HepG2 (cell line): ENCODE results near the gene NCOA3. TPM values are rescaled to one million over a fixed set of nuclear protein-coding genes. Genes with fewer than 3 reads are reported as not detected.

Source experiments
- ATAC-seq: fragments of 200-7000 bp; cut with Tn5 transposase; 3 replicates; pipeline ENCODE4 v1.9.1; 2020; ENCODE audit warnings: mild to moderate bottlenecking, moderate library complexity
- BruUV-seq: library from RNA; stranded (reverse); fragments of 400-500 nt; replicated peaks from 2 replicates; lab custom pipeline; 2021; lab: Mats Ljungman, UMichigan
- CTCF ChIA-PET: fragments of 300-600 bp; formaldehyde crosslinking; extraction: SDS; loops from one replicate; lab custom pipeline; 2021; ENCODE audit warnings: low total read pairs, inconsistent platforms, low intra/inter-chr PET ratio; lab: Yijun Ruan, JAX
- POLR2A ChIA-PET: fragments of 350-600 bp; sonication (Branson Sonifier 250); formaldehyde crosslinking; loops from one replicate; lab custom pipeline; 2020; ENCODE audit warnings: antibody characterized with exemption, inconsistent platforms; lab: Yijun Ruan, JAX
- DNase-seq: peaks from one replicate; pipeline ENCODE4 v3.0.0-alpha.2; 2015; ENCODE audit warnings: low spot score
- FAIRE-seq: peaks from 3 replicates; lab custom pipeline; 2011; peaks lifted over from hg19 to GRCh38; lab: Jason Lieb, UNC
- H2AFZ ChIP-seq: one replicate; pipeline ENCODE4 v1.6.1; 2011; ENCODE audit warnings: low read length, inconsistent platforms
- H3K27ac ChIP-seq: fragments of 300-600 bp; 3 replicates; pipeline ENCODE4 v1.8.0; 2011; ENCODE audit warnings: mixed run types, mild to moderate bottlenecking, mixed read lengths, low read length, inconsistent platforms; ENCODE audit not compliant: insufficient read depth; ENCODE audit errors: extremely low read length
- H3K27me3 ChIP-seq, 2 experiments: fragments of 200-600 bp in 1 of 2; 2 replicates in 1 of 2; 3 replicates in 1 of 2; pipeline versions ENCODE4 v1.6.0 to v1.8.0; 2011; ENCODE audit warnings: low read length in 2 of 2, mild to moderate bottlenecking in 2 of 2, moderate library complexity in 2 of 2, inconsistent platforms in 1 of 2; ENCODE audit not compliant: insufficient read depth in 2 of 2, control insufficient read depth in 1 of 2
- H3K36me3 ChIP-seq, 2 experiments: fragments of 200-600 bp in 1 of 2; replicated peaks in 1 of 2; 2 replicates in 1 of 2; 3 replicates in 1 of 2; pipeline versions ENCODE4 v1.5.1 to v1.8.0; 2011; ENCODE audit warnings: low read length in 2 of 2, inconsistent platforms in 1 of 2; ENCODE audit not compliant: insufficient read depth in 2 of 2, control insufficient read depth in 1 of 2
- H3K4me1 ChIP-seq: 2 replicates; pipeline ENCODE4 v1.5.1; 2012; ENCODE audit warnings: low read length, inconsistent platforms; ENCODE audit not compliant: insufficient read depth
- H3K4me2 ChIP-seq: 2 replicates; pipeline ENCODE4 v1.6.0; 2011; ENCODE audit warnings: low read depth, low read length, inconsistent platforms
- H3K4me3 ChIP-seq, 3 experiments: fragments of 200-600 bp in 1 of 3; sonication (generic), shearing (Covaris generic) in 1 of 3; replicated peaks in 1 of 3; 2 replicates each; pipeline ENCODE4 v1.5.1; 2011 to 2016; ENCODE audit warnings: low read length in 3 of 3, inconsistent platforms in 2 of 3, low read depth in 2 of 3, mild to moderate bottlenecking in 2 of 3, control low read depth in 1 of 3, mixed read lengths in 1 of 3; ENCODE audit not compliant: insufficient read depth in 1 of 3
- H3K79me2 ChIP-seq: one replicate; pipeline ENCODE4 v1.6.1; 2011; ENCODE audit warnings: low read length, inconsistent platforms; ENCODE audit not compliant: insufficient read depth
- H3K9ac ChIP-seq: 2 replicates; pipeline ENCODE4 v1.6.0; 2011; ENCODE audit warnings: mild to moderate bottlenecking, low read depth, low read length, inconsistent platforms; ENCODE audit not compliant: insufficient read depth
- H3K9me3 ChIP-seq: 2 replicates; pipeline ENCODE4 v1.5.1; 2012; ENCODE audit warnings: mild to moderate bottlenecking, low read length
- H4K20me1 ChIP-seq: 2 replicates; pipeline ENCODE4 v1.6.0; 2011; ENCODE audit warnings: inconsistent platforms, mild to moderate bottlenecking, low read length, moderate library complexity; ENCODE audit not compliant: insufficient read depth
- ATAD3A ChIP-seq: sonication (generic); formaldehyde crosslinking; IDR thresholded peaks from 2 replicates; pipeline ENCODE4 v1.4.0; 2020; ENCODE audit warnings: missing genetic modification reagents
- CCDC6 ChIP-seq: sonication (generic); formaldehyde crosslinking; IDR thresholded peaks from 2 replicates; pipeline ENCODE4 v1.8.1; 2022; ENCODE audit warnings: mild to moderate bottlenecking, missing genetic modification reagents, moderate library complexity
- GTF3A ChIP-seq: sonication (generic); formaldehyde crosslinking; conservative IDR thresholded peaks from 2 replicates; pipeline ENCODE4 v1.4.0; 2020; ENCODE audit warnings: mild to moderate bottlenecking, missing genetic modification reagents
- MAFK ChIP-seq, 2 experiments: IDR thresholded peaks in 1 of 2; conservative IDR thresholded peaks in 1 of 2; 2 replicates each; pipeline ENCODE4 v1.6.1; 2011; ENCODE audit warnings: improper control_type of control experiment in 2 of 2, low read length in 2 of 2
- NBN ChIP-seq: fragments of 450-650 bp; conservative IDR thresholded peaks from 2 replicates; pipeline ENCODE4 v1.6.1; 2017
- NCOR1 ChIP-seq: fragments of 200-600 bp; sonication (generic); IDR thresholded peaks from 2 replicates; pipeline ENCODE4 v1.7.0; 2017; ENCODE audit warnings: antibody characterized with exemption, low read length, borderline replicate concordance
- RELA ChIP-seq: sonication (generic); formaldehyde crosslinking; IDR thresholded peaks from 2 replicates; pipeline ENCODE4 v1.4.0; 2020; ENCODE audit warnings: missing genetic modification reagents
- RFXANK ChIP-seq: IDR thresholded peaks from 2 replicates; pipeline ENCODE4 v1.6.1; 2016
- SNRNP70 ChIP-seq: fragments of 200-400 bp; formaldehyde crosslinking; IDR thresholded peaks from 2 replicates; pipeline ENCODE4 v1.6.1; 2017; ENCODE audit warnings: mild to moderate bottlenecking, low read depth, low read length, moderate library complexity
- ZC3H4 ChIP-seq: sonication (generic); formaldehyde crosslinking; IDR thresholded peaks from 2 replicates; pipeline ENCODE4 v1.4.0; 2020; ENCODE audit warnings: missing genetic modification reagents, borderline replicate concordance
- ZFP37 ChIP-seq: sonication (generic); formaldehyde crosslinking; IDR thresholded peaks from 2 replicates; pipeline ENCODE4 v1.4.0; 2020; ENCODE audit warnings: missing genetic modification reagents, borderline replicate concordance
- ZNF230 ChIP-seq: sonication (generic); formaldehyde crosslinking; IDR thresholded peaks from 2 replicates; pipeline ENCODE4 v1.4.0; 2020; ENCODE audit warnings: mild to moderate bottlenecking, missing genetic modification reagents
- ZNF264 ChIP-seq: sonication (generic); formaldehyde crosslinking; IDR thresholded peaks from 2 replicates; pipeline ENCODE4 v1.4.0; 2020; ENCODE audit warnings: missing genetic modification reagents
- ZNF768 ChIP-seq: sonication (generic); formaldehyde crosslinking; IDR thresholded peaks from 2 replicates; pipeline ENCODE4 v1.4.0; 2020; ENCODE audit warnings: missing genetic modification reagents
- WGBS: methylation state at CpG from one replicate; pipeline ENCODE4 v1.1.6; 2017; ENCODE audit warnings: low lambda C conversion rate; 5-methylcytosine and 5-hydroxymethylcytosine counted together
- in situ Hi-C: cut with HindIII; loops from 2 replicates; pipeline ENCODE4 v1.10.0; 2017; ENCODE audit warnings: low pct_unique_long_range_greater_than_20kb; ENCODE audit not compliant: extremely low pct_ligation_motif_present
- intact Hi-C: fragments of 100-400 bp; cut with micrococcal nuclease; formaldehyde crosslinking; loops from one replicate; pipeline ENCODE4 v1.10.0; 2022; ENCODE audit not compliant: unreplicated experiment
- polyA plus RNA-seq, 8 experiments: library from polyadenylated mRNA; depleted of rRNA in 3 of 8; stranded (reverse) in 7 of 8; unstranded in 1 of 8; fragments of >200 nt; fragmentation: Illumina TruSeq in 4 of 8; extraction: Trizol in 4 of 8; gene quantifications; 2 replicates each; pipeline versions ENCODE4 v1.2.1 to v1.2.3, GENCODE V29; 2011 to 2016; ENCODE audit warnings: low read depth in 4 of 8, missing spikeins in 1 of 8, mixed read lengths in 1 of 8; ENCODE audit not compliant: insufficient read depth in 1 of 8
- total RNA-seq, 5 experiments: library from RNA; depleted of rRNA; stranded (reverse); fragments of >200 nt; fragmentation: Illumina TruSeq; extraction: Trizol; gene quantifications; 2 replicates each; pipeline ENCODE4 v1.2.3, GENCODE V29; 2016; ENCODE audit warnings: low read depth in 1 of 5
- TF ChIP-seq, protein P1 (sequence below): IDR thresholded peaks from 2 replicates; pipeline ENCODE4 v1.6.1; 2016; ENCODE audit warnings: mild to moderate bottlenecking
- TF ChIP-seq, protein P2 (sequence below): sonication (generic); formaldehyde crosslinking; IDR thresholded peaks from 2 replicates; pipeline ENCODE4 v1.4.0; 2020; ENCODE audit warnings: mild to moderate bottlenecking, low read depth, missing genetic modification reagents
- TF ChIP-seq, protein P3 (sequence below): sonication (generic); formaldehyde crosslinking; IDR thresholded peaks from 2 replicates; pipeline ENCODE4 v1.5.1; 2020; ENCODE audit warnings: missing genetic modification reagents, mild to moderate bottlenecking, borderline replicate concordance
- TF ChIP-seq, protein P4 (sequence below): sonication (generic); formaldehyde crosslinking; IDR thresholded peaks from 2 replicates; pipeline ENCODE4 v1.5.1; 2020; ENCODE audit warnings: mild to moderate bottlenecking, missing genetic modification reagents, borderline replicate concordance
- TF ChIP-seq, protein P5 (sequence below): sonication (generic); formaldehyde crosslinking; IDR thresholded peaks from 2 replicates; pipeline ENCODE4 v1.4.0; 2020; ENCODE audit warnings: low read depth, mild to moderate bottlenecking, missing genetic modification reagents

The NCOA3 gene
- total and polyA plus RNA-seq, 2 of the 13 experiments (the other 11 are each of a cell fraction or from before 2014, with no cell fraction given): 35.0 to 56.8 TPM

DNA sequence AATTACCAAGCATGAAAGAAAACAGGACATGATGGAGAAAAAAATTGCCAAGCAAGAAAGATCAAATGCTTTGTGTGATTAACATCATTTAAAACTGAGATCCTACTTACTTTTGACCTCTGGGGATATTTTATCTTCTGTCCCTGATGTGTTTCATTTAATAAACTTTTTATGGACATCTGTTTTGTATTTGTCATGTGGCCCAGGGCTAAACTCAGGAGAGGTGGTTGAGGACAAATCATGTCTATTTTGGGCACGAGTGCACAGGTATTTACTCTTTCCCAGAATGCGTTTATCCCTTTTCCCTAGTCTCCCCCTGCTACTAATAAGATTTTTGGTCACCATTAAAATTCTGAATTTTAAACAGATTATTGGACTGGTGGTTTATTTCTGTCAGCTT lies 128.2 kb downstream of the NCOA3 start:
- intact Hi-C loops: no loop called here

More for the DNA sequence above, 128.2 kb downstream of the NCOA3 start:
- no TSS peak for BruUV-seq
- H3K4me2 ChIP-seq: no peak overlapping the region
- peaks cover 24 to 85% of the 10 kb centered on the region in 2 experiments for H3K36me3 ChIP-seq
- H3K4me3 ChIP-seq: no peak overlapping the region
- ChIA-PET POLR2A (no interaction called here), CTCF (no interaction called here)
- no peaks in the 10 kb centered on the region for H4K20me1 ChIP-seq
- WGBS: 96% methylated on average over 2 of the region's 2 CpGs
- in situ Hi-C loops: loop anchor here (10.0 kb wide), 1 partner anchor 435 kb away; no protein-coding TSS in a partner anchor
- no peaks in the 10 kb centered on the region for H3K4me1 ChIP-seq
- no peaks in the 10 kb centered on the region for H3K9me3 ChIP-seq
- H3K9ac ChIP-seq: no peak overlapping the region
- TF ChIP-seq, protein P1, sequence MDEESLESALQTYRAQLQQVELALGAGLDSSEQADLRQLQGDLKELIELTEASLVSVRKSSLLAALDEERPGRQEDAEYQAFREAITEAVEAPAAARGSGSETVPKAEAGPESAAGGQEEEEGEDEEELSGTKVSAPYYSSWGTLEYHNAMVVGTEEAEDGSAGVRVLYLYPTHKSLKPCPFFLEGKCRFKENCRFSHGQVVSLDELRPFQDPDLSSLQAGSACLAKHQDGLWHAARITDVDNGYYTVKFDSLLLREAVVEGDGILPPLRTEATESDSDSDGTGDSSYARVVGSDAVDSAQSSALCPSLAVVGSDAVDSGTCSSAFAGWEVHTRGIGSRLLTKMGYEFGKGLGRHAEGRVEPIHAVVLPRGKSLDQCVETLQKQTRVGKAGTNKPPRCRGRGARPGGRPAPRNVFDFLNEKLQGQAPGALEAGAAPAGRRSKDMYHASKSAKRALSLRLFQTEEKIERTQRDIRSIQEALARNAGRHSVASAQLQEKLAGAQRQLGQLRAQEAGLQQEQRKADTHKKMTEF: no peak
- TF ChIP-seq ZNF264 (CRISPR knock-in tag) (no peak), ATAD3A (CRISPR knock-in tag) (no peak), SNRNP70 (no peak), GTF3A (CRISPR knock-in tag) (no peak), NCOR1 (no peak), MAFK (conservative IDR thresholded peaks at IDR 0.05 in 1 of 2, IDR thresholded peaks at IDR 0.05 in 1 of 2; ENCODE audit: low read length in 2 of 2) (no peak), NBN (no peak), ZFP37 (CRISPR knock-in tag) (no peak), CCDC6 (no peak), ZNF768 (CRISPR knock-in tag) (no peak), ZNF230 (CRISPR knock-in tag) (no peak), RFXANK (CRISPR knock-in tag) (no peak), ZC3H4 (CRISPR knock-in tag) (no peak), RELA (CRISPR knock-in tag) (no peak)
- TF ChIP-seq, protein P2, sequence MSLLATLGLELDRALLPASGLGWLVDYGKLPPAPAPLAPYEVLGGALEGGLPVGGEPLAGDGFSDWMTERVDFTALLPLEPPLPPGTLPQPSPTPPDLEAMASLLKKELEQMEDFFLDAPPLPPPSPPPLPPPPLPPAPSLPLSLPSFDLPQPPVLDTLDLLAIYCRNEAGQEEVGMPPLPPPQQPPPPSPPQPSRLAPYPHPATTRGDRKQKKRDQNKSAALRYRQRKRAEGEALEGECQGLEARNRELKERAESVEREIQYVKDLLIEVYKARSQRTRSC (CRISPR knock-in tag): no peak
- TF ChIP-seq, protein P3, sequence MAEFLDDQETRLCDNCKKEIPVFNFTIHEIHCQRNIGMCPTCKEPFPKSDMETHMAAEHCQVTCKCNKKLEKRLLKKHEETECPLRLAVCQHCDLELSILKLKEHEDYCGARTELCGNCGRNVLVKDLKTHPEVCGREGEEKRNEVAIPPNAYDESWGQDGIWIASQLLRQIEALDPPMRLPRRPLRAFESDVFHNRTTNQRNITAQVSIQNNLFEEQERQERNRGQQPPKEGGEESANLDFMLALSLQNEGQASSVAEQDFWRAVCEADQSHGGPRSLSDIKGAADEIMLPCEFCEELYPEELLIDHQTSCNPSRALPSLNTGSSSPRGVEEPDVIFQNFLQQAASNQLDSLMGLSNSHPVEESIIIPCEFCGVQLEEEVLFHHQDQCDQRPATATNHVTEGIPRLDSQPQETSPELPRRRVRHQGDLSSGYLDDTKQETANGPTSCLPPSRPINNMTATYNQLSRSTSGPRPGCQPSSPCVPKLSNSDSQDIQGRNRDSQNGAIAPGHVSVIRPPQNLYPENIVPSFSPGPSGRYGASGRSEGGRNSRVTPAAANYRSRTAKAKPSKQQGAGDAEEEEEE (CRISPR knock-in tag): no peak
- TF ChIP-seq, protein P4, sequence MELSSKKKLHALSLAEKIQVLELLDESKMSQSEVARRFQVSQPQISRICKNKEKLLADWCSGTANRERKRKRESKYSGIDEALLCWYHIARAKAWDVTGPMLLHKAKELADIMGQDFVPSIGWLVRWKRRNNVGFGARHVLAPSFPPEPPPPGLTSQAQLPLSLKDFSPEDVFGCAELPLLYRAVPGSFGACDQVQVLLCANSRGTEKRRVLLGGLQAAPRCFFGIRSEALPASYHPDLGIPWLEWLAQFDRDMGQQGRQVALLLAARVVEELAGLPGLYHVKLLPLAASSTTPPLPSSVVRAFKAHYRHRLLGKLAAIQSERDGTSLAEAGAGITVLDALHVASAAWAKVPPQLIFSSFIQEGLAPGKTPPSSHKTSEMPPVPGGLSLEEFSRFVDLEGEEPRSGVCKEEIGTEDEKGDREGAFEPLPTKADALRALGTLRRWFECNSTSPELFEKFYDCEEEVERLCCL (CRISPR knock-in tag): no peak
- TF ChIP-seq, protein P5, sequence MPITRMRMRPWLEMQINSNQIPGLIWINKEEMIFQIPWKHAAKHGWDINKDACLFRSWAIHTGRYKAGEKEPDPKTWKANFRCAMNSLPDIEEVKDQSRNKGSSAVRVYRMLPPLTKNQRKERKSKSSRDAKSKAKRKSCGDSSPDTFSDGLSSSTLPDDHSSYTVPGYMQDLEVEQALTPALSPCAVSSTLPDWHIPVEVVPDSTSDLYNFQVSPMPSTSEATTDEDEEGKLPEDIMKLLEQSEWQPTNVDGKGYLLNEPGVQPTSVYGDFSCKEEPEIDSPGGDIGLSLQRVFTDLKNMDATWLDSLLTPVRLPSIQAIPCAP (CRISPR knock-in tag): no peak
- H3K79me2 ChIP-seq: no peaks in the 10 kb centered on the region
- no peaks in the 10 kb centered on the region for H3K27me3 ChIP-seq
- FAIRE-seq (no peak), DNase-seq (no peak), ATAC-seq (no peak)
- H2AFZ ChIP-seq: no peak overlapping the region
- H3K27ac ChIP-seq: no peak overlapping the region
